ENCODE measurements around the gene ENTPD2. TPM values are rescaled to one million over a fixed set of nuclear protein-coding genes. Genes with fewer than 3 reads are reported as not detected.
A peak's percentile ranks its signal among the peaks of the same experiment; 100 is the strongest.

ENTPD2 gene
- total RNA-seq, 1 experiment from 2014 or later = 4.0 TPM

DNA sequence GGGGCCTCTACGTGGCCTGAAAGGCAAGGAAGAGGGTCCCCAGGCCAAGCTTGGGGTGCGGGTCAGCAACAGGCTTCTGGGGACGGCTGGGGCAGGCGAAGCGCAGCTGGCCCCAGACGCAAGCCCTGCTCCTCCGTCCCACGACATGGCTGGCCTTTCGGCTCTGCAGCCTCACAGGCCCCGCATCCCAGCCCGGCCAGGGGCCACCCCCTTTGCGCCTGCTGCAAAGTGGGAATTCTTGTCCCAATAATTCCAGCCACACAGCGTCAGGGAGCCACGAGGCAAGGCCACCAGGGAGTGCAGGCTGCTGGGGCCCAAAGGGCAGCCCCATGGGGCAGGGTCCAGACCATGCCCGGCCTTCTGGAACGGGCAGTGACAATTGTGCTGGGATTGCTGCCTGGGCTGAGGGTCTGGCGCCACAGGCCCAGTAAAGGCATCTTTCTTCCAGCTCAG, 1.1 kb upstream of the ENTPD2 start:
- H2BK5ac ChIP-seq (ENCODE audit: insufficient read length, low read length) = no peak overlapping the region
- Mint-ChIP-seq H3K27ac (no peak overlapping the region), H3K9me3 (no peaks in the 10 kb centered on the region), H3K4me1 (peaks cover 2 to 7% of the 10 kb centered on the region in 2 experiments), H3K4me3 (no peak overlapping the region; a peak in 1 of 5 replicates), H3K36me3 (ENCODE audit: insufficient read depth in 1 of 3, low read depth in 3 of 3) (no peaks in the 10 kb centered on the region), H3K27me3 (ENCODE audit: low read depth) (peaks cover 64% of the 10 kb centered on the region)
- H3K79me2 ChIP-seq (ENCODE audit: insufficient read depth, low read length) = no peaks in the 10 kb centered on the region
- H3K23ac ChIP-seq (ENCODE audit: insufficient read length, low read depth, low read length) = no peak overlapping the region
- H4K20me1 ChIP-seq (ENCODE audit: control insufficient read depth, insufficient read depth, insufficient read length) = no peaks in the 10 kb centered on the region
- no peak overlapping the region for H2BK120ac ChIP-seq (ENCODE audit: low read depth, low read length, poor library complexity, severe bottlenecking)
- H4K5ac ChIP-seq (ENCODE audit: insufficient read length, low read depth, low read length) = no peak overlapping the region
- no peak overlapping the region for H3K9ac ChIP-seq (ENCODE audit: extremely low read depth, insufficient read length, low read length)
- H3K79me1 ChIP-seq (ENCODE audit: insufficient read depth, low read depth, low read length, poor library complexity, severe bottlenecking) = no peaks in the 10 kb centered on the region
- peaks cover 2% of the 10 kb centered on the region; the same call in 1 of the 2 replicates for H3K27me3 ChIP-seq (ENCODE audit: insufficient read depth, low read length)
- no peak overlapping the region for H2AK5ac ChIP-seq (ENCODE audit: insufficient read length, low read length)
- no peak overlapping the region for H3K14ac ChIP-seq (ENCODE audit: insufficient read depth, low read length)
- TF ChIP-seq, protein P1, sequence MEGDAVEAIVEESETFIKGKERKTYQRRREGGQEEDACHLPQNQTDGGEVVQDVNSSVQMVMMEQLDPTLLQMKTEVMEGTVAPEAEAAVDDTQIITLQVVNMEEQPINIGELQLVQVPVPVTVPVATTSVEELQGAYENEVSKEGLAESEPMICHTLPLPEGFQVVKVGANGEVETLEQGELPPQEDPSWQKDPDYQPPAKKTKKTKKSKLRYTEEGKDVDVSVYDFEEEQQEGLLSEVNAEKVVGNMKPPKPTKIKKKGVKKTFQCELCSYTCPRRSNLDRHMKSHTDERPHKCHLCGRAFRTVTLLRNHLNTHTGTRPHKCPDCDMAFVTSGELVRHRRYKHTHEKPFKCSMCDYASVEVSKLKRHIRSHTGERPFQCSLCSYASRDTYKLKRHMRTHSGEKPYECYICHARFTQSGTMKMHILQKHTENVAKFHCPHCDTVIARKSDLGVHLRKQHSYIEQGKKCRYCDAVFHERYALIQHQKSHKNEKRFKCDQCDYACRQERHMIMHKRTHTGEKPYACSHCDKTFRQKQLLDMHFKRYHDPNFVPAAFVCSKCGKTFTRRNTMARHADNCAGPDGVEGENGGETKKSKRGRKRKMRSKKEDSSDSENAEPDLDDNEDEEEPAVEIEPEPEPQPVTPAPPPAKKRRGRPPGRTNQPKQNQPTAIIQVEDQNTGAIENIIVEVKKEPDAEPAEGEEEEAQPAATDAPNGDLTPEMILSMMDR (conservative IDR thresholded peaks at IDR 0.05) = no peak
- no peaks in the 10 kb centered on the region for H3K9me3 ChIP-seq (ENCODE audit: control insufficient read depth, low read depth, low read length)
- no peak overlapping the region for H3K4ac ChIP-seq (ENCODE audit: low read depth, low read length)
- H3K23me2 ChIP-seq (ENCODE audit: insufficient read length, low read depth, low read length, poor library complexity, severe bottlenecking) = peaks cover 6% of the 10 kb centered on the region
- H3T11ph ChIP-seq (ENCODE audit: low read length) = no peak overlapping the region
- H2BK12ac ChIP-seq (ENCODE audit: insufficient read length, low read depth, low read length) = no peak overlapping the region
- H4K91ac ChIP-seq (ENCODE audit: insufficient read length, low read depth, low read length) = no peak overlapping the region
- H3K4me2 ChIP-seq (ENCODE audit: insufficient read depth, insufficient read length, low read length) = peak overlapping the region; percentile 49
- WGBS (ENCODE audit: extremely low coverage, insufficient read length, low lambda C conversion rate) = no CpG with 5 or more reads among the region's 17 CpGs
- H3K4me1 ChIP-seq (ENCODE audit: insufficient read depth, low read length) = no peaks in the 10 kb centered on the region
- H2BK15ac ChIP-seq (ENCODE audit: low read depth, low read length) = no peak overlapping the region
- no peak overlapping the region for H3K27ac ChIP-seq (ENCODE audit: insufficient read length, low read depth, low read length)
- H2BK20ac ChIP-seq (ENCODE audit: low read depth, low read length, poor library complexity, severe bottlenecking) = no peak overlapping the region
- no peak overlapping the region for H3K18ac ChIP-seq (ENCODE audit: insufficient read length, low read depth, low read length)
- no peak for DNase-seq
- H4K8ac ChIP-seq (replicated peaks; ENCODE audit: insufficient read length, low read depth, low read length) = no peak overlapping the region
- H3K56ac ChIP-seq (ENCODE audit: insufficient read length, low read depth, low read length) = no peak overlapping the region
- no peak overlapping the region for H2AFZ ChIP-seq (ENCODE audit: low read length)

All from H9 (cell line).